ENCODE results near the gene HOGA1.

DNA sequence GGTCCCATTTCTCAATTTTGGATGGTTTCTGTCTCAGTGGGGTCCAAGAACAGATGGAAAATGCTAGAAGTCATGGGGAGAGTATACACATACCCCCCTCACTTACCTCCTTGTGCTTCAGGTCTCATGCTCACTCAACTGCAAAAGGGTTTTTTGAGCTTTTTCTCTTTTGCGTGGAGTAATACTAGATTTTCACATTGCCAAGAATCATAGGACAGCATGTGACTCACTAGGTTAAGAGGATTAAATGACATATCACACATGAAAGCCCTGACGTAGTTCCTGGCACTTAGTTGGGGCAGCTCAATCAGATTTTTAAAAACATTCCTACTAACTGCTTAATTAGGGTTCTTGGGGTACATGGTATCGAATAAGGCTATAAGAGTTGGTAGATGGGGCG lies 60.7 kb downstream of the HOGA1 start:
- TF ChIP-seq, protein P1, sequence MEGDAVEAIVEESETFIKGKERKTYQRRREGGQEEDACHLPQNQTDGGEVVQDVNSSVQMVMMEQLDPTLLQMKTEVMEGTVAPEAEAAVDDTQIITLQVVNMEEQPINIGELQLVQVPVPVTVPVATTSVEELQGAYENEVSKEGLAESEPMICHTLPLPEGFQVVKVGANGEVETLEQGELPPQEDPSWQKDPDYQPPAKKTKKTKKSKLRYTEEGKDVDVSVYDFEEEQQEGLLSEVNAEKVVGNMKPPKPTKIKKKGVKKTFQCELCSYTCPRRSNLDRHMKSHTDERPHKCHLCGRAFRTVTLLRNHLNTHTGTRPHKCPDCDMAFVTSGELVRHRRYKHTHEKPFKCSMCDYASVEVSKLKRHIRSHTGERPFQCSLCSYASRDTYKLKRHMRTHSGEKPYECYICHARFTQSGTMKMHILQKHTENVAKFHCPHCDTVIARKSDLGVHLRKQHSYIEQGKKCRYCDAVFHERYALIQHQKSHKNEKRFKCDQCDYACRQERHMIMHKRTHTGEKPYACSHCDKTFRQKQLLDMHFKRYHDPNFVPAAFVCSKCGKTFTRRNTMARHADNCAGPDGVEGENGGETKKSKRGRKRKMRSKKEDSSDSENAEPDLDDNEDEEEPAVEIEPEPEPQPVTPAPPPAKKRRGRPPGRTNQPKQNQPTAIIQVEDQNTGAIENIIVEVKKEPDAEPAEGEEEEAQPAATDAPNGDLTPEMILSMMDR (IDR thresholded peaks at IDR 0.05) = no peak
- no peak for TF ChIP-seq POLR2AphosphoS5 (IDR thresholded peaks at IDR 0.05)
- TF ChIP-seq POLR2A (IDR thresholded peaks at IDR 0.05) = no peak

Data from breast epithelium (tissue), 3 donors.